GM21528 (cell line): ENCODE data around the gene EBLN1.
A peak's percentile ranks its signal among the peaks of the same experiment; 100 is the strongest.
"Not testable (repeated sequence)": the region's sequence is repeated elsewhere in the genome, so short reads cannot be mapped to it uniquely, and the experiment has no call there.

Source experiments
- ATAC-seq: cut with Tn5 transposase; IDR thresholded peaks from one replicate; pipeline ENCODE4 v1.9.1; 2021; ENCODE audit warnings: mild to moderate bottlenecking, moderate library complexity; ENCODE audit not compliant: unreplicated experiment, low FRiP score

Gene EBLN1

GRCh38 chr10:22228943-22229801, 11.4 kb upstream of the EBLN1 start:
- ATAC-seq = peak; percentile 77

GRCh38 chr10:22228167-22228938, 10.5 kb upstream of the EBLN1 start:
- ATAC-seq = no peak

- ATAC-seq = no peak
These were observed 8.8 kb upstream of the EBLN1 start for GRCh38 chr10:22226599-22226998.

DNA sequence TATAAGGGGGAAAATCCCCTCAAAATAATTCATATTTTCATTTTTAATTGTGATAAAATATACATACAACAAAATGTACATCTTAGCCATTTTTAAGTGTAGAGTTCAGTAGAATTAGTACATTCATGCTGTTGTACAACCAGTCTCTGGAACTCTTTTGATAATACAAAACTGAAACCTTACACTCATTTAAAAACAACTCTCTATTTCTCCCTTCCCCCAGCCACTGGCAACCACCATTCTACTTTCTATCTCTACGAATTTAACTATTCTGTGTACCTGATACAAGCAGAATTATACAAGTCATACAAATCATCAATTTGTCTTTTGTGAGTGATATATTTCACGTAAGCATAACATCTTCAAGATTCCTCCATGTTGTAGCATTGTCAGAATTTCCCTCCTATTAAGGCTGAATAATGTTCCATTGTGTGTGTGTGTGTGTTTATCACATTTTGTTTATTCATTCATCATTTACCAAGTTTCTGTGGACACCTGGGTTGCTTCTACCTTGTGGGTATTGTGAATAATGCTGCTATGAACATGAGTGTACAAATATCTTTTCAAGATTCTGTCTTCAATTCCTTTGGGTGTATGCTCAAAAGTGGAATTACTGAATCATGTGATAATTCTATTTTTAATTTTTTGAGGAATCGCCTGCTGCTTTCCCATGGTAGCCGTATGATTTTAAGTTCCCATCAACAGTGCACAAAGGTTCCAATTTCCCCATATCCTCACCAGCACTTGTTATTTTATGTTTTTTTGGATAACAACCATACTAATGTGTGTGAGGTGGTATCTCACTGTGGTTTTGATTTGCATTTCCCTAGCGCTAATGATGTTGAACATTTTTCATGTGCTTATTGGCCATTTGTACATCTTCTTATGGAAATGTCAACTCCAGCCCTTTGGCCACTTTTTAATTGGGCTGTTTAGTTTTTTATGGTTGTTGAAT, 4.7 kb upstream of the EBLN1 start:
- ATAC-seq = peak; percentile 64

- ATAC-seq = no peak
These were observed 1.5 kb upstream of the EBLN1 start for GRCh38 chr10:22219308-22219707.

GRCh38 chr10:22218448-22218847, 633 bp upstream of the EBLN1 start:
- ATAC-seq = no peak

- not testable (repeated sequence) for ATAC-seq
These were observed 731 bp downstream of the EBLN1 start for GRCh38 chr10:22217084-22217483.

DNA sequence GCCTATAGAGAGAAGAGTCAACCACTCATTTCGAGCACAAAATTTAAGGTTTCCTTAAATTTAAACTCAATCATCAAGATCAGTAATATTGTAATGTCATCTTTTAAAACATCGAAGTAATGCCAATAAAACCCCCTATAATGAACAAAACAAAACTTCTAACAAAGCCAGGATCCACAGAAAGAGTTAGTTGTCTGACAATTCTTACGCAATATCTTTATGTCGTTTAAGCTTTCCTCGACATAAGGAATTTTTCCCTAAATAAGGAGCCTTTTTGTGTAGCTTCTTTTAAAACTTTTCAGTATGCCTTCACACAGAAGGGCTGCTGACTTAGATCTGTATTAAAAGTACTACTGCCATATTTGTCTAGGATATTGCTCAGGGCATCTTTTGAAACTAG, 7.5 kb downstream of the EBLN1 start:
- ATAC-seq = no peak

- ATAC-seq = no peak
These were observed 23.9 kb downstream of the EBLN1 start for GRCh38 chr10:22193945-22194344.

GRCh38 chr10:22185586-22185985, 32.2 kb downstream of the EBLN1 start:
- no peak for ATAC-seq

DNA sequence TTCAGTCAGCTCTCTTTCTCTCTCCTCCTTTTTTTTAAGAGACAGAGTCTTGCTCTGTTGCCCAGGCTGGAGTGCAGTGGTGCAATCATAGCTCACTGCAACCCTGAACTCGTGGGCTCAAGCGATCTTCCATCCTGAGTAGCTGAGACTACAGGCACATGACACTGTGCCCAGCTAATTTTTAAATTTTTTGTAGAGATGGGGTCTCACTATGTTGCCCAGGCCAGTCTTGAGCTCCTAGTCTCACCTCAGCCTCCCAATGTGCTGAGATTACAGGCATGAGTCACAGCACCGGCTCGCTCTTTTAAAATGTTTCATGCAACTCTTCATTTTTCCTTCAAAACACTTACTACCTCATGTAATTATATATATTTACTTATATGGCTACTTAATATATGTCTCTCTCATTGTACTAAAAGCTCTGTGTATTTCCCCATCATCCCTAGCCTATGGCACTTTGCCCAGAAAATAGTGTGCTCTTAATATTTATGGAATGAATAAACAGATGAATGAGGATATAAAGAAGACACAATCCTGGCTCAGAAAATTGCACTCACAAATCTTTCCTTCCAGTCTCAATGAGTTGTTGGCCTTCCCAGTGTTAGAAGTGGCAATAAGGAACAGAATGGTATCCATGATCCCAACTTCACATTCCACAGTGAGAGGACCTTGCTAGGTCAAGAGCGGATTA, 33.9 kb downstream of the EBLN1 start:
- ATAC-seq = no peak

GRCh38 chr10:22180724-22181123, 37.1 kb downstream of the EBLN1 start:
- ATAC-seq = no peak

- no peak for ATAC-seq
These were observed 43.4 kb downstream of the EBLN1 start for GRCh38 chr10:22174442-22174841.

DNA sequence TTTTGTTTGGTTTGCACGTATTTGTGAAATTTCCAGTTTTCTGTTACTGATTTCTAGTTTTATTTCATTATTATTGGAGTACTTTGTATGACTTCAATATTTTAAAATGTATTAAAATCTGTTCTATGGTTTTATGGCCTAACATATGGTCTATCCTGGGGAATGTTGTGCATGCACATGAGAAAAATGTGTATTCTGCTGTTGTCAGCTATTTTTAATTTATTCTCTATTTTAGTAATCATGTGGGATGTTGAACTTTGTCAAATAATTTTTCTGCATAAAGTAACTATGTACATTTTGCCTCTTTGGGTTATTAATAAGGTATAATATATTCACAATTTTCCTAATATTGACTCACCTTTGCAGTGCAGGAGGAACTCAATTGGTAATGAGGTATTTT, 46.7 kb downstream of the EBLN1 start:
- no peak for ATAC-seq

DNA sequence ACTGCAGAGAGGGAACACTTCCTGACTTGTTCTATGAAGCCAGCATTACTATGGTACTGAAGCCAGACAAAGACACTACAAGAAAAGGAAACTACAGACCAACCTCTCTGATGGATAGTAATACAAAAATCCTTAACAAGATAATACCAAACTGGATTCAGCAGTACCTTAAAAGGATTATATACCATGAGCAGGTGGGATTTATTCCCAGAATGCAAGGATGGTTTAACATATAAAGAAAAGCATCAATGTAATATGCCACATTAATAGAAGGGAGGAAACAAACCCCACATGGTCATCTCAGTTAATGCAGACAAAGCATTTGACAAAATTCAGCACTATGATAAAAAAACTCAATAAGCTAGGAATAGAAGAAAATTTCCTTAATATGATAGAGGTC, 47.2 kb downstream of the EBLN1 start:
- no peak for ATAC-seq

GRCh38 chr10:22159979-22160378, 57.8 kb downstream of the EBLN1 start:
- ATAC-seq = no peak

- ATAC-seq = no peak
These were observed 58.6 kb downstream of the EBLN1 start for GRCh38 chr10:22159180-22159579.
